GM21360 (cell line): ENCODE data around the gene HSPA12B.

ENCODE experiments used
- ATAC-seq: cut with Tn5 transposase; IDR thresholded peaks from one replicate; pipeline ENCODE4 v1.9.1; 2021; ENCODE audit warnings: mild to moderate bottlenecking, moderate library complexity; ENCODE audit not compliant: unreplicated experiment

Gene HSPA12B

DNA sequence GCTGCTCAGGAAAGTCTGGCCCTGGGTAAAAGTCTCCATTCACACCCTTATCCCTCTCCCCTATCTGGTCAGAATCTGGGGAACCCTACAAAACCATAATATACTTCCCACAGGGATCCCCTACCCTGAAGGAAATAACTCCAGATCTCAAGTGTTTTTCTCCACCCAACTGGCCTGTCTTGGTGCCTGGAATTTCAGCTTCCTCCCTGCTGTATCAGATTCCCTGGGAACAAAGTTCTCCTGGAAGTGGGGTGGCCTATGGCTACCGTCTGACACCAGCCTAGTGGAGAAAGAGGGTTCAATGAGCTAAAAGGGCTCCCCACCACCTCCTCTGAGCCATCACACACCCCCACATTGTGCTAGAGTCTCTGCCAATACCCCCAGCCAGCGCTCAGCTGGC lies 15.0 kb downstream of the HSPA12B start:
- no peak for ATAC-seq

DNA sequence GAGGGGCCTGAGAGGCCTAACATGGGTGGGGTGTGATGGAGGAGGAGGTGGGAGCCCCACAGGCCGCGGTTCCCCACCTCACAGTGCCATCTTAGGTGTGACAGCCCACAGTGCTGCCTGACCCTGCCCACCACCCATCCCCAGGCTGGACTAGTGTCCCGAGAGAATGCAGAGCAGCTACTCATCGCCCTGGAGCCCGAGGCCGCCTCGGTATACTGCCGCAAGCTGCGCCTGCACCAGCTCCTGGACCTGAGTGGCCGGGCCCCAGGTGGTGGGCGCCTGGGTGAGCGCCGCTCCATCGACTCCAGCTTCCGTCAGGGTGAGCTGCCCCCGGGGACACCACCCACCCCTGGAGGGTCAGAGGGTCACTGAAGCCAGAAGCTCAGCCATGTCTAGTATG lies 15.6 kb downstream of the HSPA12B start:
- ATAC-seq = no peak

DNA sequence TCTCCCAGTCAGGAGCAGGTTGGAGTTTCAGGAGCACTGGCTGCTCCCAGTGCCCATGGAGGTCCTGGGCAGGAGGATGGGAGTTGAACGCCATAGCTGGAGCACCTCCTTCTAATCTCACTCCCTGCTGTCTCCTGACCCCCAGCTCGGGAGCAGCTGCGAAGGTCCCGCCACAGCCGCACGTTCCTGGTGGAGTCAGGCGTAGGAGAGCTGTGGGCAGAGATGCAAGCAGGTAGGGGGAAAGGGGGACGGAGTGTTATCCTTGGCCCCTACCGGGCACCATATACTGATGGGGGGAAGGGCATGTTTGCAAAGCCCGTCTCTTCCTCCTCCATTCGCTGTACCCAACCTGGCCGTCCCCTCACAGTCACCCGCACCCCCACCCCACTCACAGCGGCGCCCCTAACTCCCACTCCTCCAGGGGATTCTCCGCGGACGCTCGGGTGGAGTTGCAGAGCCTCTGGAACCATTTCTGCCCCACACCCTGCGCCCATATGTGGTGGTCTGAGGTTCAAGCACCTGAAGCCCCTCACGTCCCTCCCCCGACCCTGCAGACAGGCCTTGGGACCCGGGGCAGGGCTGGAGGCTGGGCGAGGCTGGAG lies 16.7 kb downstream of the HSPA12B start:
- ATAC-seq = no peak

DNA sequence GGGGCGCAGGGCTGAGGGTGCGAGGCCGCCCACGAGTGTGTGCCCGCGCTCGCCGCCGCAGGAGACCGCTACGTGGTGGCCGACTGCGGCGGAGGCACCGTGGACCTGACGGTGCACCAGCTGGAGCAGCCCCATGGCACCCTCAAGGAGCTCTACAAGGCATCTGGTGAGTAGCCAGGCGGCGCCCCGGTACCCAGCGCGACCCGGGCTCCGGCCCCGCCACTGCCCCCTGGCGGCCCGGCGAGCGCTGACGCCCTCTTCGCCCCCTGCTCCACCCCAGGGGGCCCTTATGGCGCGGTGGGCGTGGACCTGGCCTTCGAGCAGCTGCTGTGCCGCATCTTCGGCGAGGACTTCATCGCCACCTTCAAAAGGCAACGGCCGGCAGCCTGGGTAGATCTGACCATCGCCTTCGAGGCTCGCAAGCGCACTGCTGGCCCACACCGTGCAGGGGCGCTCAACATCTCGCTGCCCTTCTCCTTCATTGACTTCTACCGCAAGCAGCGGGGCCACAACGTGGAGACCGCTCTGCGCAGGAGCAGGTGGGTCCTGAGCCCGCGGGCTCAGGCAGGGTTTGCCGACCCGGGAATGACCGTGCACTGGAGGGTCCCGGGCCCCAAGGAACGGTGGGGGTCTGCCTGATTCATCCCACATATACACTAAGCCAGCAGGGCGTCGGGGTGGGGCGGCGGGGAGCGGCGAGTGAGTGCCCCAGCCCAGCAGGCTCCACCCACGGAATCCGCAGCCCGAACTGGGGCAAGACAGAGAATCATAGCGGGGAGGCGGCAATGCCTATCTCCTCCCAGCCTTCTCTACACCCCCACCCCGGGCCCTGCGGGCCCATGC lies 17.4 kb downstream of the HSPA12B start:
- ATAC-seq = no peak

DNA sequence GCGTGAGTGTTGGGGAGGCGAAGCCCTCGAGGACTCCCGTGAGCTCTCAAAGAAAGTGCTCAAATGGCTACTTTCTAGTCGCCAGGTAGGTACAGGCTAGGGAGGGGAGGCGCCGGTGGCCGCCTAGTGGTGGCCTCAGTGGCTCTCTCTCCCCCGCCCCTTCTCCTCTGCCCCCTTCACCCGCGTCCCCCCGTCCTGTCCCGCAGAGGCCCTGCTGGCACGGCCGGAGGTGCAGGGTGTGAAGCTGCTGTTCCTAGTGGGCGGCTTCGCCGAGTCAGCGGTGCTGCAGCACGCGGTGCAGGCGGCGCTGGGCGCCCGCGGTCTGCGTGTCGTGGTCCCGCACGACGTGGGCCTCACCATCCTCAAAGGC lies 18.8 kb downstream of the HSPA12B start:
- ATAC-seq = no peak

DNA sequence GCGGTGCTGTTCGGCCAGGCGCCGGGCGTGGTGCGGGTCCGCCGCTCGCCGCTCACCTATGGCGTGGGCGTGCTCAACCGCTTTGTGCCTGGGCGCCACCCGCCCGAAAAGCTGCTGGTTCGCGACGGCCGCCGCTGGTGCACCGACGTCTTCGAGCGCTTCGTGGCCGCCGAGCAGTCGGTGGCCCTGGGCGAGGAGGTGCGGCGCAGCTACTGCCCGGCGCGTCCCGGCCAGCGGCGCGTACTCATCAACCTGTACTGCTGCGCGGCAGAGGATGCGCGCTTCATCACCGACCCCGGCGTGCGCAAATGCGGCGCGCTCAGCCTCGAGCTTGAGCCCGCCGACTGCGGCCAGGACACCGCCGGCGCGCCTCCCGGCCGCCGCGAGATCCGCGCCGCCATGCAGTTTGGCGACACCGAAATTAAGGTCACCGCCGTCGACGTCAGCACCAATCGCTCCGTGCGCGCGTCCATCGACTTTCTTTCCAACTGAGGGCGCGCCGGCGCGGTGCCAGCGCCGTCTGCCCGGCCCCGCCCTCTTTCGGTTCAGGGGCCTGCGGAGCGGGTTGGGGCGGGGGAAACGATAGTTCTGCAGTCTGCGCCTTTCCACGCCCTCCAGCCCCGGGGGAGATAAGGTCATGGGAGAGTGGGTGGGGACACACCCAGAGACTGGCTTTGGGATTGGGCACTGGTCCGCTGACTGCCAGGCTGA lies 19.3 kb downstream of the HSPA12B start:
- ATAC-seq = no peak

DNA sequence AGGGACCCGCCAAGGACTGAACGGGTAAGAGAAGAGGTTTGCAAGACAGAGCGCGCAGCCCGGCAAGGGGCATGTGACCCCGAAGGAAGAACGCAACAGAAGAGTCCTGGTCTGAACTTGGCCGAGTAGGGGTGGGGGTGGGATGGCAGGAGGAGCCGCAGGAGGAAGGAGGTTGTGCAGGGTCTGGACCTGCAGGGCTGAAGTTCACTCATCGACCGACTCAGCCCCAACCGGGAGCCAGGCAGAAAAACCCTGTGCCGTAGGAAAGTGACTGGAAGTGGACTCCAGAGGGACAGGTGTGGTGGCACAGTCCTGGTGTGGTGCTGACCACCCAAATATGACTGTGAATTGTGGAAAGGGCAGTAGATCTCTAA lies 19.9 kb downstream of the HSPA12B start:
- ATAC-seq = no peak

DNA sequence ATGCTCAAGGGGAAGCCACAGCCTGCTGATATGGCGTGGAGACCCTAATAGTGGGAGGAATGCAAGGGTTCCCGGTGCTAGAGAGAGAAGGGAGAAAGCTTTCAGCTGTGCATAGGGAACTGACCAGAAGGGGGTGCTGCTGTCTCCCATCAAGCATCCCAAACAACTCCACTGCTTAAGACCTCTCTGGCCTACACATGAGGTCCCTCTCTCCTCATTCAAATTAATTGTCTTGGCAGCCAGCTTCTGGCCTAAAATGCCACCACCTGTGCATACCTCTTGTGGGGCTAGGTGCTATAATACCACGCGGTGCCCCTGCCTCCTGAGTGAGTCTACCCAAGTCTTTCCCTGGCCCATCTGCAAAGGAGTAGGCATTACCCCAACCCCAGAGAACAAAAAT lies 20.6 kb downstream of the HSPA12B start:
- ATAC-seq = no peak

DNA sequence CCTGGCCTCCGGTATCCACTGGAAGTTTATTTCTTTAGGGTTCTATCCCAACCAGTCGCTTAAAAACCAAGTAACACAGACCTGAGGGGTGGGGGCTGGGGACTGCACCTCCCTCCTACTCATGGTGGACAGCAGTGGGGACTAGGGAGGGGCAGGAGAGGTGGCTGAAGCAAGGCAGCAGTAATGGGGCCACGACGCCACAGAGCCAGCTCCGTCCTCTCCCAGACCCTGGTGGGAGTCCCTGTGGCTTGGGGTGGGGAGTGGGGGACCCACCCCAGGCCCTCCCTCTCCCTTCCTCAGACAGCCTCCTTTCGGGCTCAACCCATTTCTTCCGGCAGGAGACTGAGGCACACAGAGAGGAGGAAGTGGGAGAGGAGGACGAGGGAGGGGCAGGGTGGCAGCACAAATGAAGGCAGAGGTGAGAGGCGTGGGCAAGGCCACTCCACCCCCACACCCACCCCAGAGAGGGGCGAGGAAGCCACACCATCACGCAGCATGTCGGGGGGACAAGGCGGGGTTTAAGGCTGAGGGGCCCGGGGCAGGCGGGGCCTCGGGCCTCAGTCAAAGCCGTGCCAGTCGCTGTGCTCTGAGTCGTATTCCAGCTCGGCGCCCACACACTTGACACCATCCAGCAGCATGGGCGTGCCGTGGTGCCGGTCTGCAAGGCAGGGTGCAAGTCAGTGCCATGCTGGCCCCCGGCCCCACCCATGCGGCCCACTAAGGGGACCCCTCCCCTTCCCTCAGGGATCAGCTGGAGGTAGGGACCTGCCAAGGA lies 21.2 kb downstream of the HSPA12B start:
- ATAC-seq = no peak

DNA sequence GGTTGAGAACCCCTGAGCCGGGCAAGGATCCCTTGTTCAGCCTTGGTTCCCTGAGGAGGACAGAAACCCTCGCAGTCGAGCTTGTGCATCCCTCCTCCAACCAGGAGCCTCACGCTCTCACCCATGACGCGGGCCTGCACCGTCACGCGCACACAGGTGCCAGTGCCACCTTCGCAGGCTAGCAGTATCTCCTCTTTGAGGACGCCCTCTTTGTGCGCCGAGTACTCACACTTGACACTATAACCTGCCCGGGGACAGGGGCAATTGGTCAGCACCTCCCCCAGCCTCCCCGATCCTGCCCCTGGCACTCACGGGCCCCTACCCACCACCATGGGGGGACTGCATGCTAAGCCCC lies 21.8 kb downstream of the HSPA12B start:
- ATAC-seq = no peak

DNA sequence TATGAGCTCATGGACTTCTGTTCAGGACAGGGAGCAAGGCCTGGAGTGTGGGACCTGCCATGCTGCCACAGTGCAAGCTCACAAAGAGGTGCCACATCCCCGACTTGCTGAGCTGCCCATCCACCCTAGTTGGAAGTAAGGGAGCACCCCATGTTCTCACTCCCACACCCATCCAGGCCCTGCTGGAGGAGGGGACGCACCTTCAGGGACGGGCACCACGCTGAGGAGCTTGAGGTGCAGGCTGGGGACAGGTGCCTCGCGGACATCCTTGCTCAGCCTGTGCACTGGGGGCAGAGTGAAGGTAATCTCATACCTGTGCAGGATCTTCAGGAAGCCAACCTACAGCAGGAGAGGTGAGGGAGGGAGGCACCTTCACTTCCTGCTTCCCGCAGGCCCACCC lies 22.8 kb downstream of the HSPA12B start:
- no peak for ATAC-seq

DNA sequence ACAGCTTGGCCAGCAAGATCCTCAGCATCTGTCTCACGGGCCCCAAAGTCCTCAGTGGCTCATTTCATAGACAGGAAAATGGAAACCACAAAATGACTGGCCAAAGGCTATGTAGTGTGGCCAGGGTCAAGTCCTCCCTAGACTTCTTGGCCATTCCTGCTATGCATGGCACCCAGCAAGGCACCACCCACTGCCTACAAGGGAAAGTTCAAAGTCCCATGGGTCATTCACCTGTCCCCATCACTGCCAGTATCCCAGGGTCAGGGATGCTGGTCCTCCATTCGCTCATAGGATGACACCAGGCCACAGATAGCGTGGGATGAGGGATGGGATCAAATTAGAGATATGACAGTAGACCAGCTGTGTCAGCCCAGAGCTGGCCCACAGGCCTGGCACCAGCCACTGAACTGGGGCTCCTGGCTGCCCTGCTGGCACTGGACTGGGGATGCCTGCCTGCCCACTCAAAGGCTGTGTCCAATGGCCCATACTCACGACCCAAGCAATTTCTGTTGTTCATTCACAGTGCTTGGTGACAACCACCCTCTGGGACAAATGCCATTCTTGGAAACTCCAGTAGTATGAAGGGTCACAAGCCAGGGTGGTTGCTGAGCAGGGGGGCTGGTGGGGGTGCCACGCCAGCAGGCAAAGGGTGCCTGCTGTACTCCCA lies 23.5 kb downstream of the HSPA12B start:
- no peak for ATAC-seq

DNA sequence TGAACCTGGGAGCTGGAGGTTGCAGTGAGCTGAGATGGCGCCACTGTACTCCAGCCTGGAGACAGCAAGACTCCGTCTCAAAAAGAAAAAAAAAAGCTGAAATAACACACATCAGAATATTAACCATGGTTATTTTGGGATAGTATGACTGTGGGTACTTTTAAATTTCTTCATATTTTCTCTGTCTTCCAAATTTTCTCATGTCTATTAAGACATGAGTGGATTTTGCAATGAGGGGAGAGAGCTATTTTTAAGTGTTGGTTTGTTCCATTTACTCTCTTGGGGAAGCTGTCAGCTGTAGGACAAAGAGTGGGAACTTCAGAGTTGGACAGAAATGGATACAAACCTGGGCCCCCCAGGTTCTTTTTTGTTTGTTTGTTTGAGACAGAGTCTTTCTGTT lies 24.8 kb downstream of the HSPA12B start:
- ATAC-seq = no peak

DNA sequence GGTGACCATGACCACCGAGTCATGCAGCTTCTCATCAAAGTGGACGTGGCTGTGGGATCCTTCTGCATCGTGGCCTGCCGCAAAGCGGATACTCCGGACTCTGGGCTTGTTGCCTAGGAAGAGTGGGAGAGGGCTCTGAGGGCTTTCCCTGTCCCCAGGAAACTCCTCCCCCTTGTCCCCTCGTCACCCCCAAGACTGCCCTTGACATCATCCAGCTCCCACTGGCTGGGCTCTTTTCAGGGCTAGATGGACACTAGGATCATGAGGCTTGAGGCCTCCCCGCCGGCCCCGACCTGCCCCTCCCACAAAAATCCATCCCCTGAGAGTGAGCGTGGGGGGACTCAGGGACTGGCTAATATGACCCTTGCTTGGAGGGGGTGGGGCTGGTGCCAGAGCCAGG lies 26.1 kb downstream of the HSPA12B start:
- no peak for ATAC-seq

DNA sequence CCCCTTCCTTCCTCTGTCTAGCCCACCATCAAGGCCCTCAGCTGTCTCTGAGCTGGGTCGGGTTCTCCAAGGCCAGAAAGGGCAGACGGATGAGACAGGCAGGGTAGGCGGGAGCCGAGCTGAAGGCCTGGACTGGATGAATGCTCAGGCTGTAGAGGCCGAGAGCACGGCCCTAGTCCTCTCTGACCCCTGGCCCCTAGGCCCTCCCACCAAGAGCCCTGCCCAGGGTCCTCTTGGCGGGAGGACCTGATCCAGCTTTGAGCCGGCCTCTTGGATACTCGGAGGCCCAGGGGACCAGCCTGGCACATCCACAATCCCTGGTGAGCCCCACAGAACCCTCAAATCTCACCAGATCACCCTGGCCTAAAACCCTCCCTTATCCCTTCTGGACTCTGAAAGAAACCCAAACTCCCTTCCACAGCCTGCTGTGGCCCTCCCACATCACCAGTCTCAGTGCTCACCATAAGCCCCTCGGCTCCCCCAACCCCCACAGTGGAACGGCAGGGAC lies 26.9 kb downstream of the HSPA12B start:
- ATAC-seq = no peak

DNA sequence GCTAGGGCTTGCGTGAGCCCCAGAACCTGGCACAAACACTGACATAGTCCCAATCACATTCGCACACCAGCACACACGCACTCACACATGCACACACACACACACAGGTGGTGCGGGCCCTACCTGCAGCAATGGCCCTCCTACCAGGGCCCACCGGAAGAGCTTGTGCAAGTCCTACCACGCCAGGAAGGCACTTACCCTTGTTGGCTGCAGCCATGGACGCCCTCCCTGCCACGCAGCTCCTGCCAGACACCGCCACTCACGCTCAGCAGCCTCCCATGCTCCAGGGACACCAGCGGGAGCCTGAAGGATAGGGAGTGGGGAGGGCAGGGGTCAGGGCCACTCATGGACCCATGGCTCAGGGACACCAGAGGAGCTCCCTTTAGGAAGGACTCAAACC lies 27.4 kb downstream of the HSPA12B start:
- no peak for ATAC-seq

DNA sequence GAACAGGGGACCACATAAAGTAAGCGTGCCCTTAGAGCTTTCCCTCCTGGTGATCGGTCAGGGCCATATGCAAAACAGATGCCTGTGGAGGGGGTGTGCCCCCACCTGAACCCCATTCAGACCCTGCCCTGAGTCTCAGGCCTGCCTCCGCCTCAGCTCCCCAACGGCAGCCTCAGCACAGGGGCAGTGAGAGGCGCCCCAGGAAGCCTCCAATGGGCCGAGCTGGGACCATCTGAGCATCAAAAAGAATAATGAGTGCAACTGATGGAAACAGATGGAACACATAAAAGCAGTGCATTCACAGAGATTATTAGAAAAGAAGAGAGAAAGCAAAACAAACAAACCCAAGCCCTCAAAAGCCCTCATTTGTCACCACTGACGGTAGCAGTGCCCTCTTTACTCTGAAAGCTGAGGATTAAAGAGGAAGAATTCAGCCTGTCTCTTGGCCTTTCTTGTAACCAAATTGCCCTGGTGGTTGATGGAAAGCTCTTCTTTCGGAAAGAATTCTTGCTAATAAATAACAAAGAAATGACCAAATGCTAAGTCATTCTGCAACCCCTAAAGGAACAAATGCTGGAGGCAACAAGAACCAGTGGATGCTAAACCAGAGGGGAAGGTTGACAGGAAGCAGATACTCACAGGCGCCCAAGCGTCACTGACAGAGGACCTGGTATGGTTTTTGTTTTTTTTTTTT lies 28.3 kb downstream of the HSPA12B start:
- ATAC-seq = no peak

DNA sequence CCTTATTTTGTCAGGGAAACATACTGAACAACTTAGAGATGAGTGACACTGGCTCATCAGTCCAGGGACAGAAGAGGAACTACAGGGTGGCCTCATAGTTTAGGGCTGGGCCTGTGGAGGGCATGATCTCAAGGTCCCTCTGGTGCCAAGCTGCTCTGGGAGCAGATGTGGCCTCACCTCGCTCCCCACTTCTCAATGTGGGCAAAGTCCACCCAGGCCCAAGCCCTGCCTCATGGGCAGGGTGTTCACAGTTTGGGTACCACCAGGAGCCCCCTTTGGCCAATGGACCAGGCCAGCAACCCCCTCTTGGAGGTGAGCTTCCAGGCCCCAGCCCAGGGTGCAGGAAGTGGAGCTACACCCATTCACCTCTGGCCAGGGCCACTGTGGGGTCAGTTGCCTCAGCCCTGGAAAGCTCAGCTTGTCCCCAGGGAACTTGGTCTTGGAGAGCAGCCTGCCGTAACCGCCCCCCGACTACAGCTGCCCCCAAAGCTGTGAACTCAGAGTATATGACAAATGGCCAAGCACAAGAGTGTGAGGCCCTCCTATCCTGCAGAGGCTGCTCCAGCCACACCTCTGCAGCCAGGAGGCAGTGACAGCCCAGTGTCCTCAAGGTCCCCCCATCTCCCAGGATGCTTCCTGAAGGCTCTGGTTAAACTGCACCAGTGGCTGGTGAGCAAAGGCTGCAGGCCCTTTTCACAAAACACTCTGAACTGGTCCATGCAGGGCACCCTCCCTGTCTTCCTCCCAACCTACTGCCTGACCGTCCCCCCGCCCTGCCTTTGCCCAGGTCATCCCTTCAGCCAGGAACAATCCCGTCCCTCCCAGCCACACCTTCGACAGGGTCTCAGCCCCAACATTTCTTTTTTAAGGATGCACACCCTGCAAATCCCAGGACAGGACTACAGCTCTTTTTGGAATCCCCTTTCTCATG lies 31.5 kb downstream of the HSPA12B start:
- ATAC-seq = no peak

DNA sequence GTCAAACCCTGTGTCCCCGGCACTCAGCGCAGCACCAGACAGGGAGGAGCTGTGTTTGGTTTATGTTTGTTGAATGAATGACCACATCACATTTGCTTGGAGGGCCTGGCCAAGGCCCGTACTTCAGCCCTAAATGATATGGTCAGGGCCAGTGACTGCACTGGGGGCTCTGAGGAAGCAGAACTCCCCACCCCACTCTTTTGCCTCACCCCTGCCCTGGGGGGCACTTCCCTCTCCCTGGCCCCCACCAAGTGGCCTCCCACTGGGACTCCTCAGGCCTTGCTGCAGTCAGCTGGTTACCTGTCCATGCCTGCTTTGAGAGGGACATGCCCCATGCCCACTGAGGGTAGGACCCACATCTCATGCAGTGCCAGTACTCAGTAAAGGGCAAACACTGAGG lies 32.2 kb downstream of the HSPA12B start:
- no peak for ATAC-seq
